Fibroblast of upper back skin (primary cell): ENCODE measurements around the gene HDAC9.
"Not testable (repeated sequence)": the region's sequence is repeated elsewhere in the genome, so short reads cannot be mapped to it uniquely, and the experiment has no call there.

Experiments
- DNase-seq: peaks from one replicate; pipeline ENCODE4 v3.0.0-alpha.2; 2013

The HDAC9 gene

GRCh38 chr7:18993933-18994668 is 498.6 kb downstream of the HDAC9 start:
- peak; percentile 82 for DNase-seq

DNA sequence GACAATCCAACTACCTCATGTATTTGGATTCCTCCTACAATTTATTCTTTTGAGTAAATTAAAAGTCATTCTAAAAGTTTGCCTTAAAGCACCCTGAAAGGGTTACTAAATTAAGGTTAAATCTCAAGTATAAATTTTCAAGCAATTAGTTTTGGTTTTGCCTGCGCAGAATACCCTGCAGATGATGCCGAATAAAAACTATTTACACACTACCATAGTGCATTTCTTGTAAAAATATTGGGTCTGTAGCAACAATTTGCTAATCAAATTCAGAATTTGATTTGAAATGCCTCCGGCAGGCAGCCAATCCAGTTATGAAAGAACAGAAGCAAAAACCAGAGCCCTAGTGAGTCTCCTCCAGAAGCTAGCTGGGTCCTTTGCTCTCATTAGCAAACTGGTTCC is 499.7 kb downstream of the HDAC9 start:
- DNase-seq: no peak

GRCh38 chr7:18995811-18996426 is 500.4 kb downstream of the HDAC9 start:
- no peak for DNase-seq

GRCh38 chr7:18996583-18996982 is 501.0 kb downstream of the HDAC9 start:
- DNase-seq: no peak

- peak; percentile 34 for DNase-seq
Measured at GRCh38 chr7:18997477-18998150, 502.1 kb downstream of the HDAC9 start.

DNA sequence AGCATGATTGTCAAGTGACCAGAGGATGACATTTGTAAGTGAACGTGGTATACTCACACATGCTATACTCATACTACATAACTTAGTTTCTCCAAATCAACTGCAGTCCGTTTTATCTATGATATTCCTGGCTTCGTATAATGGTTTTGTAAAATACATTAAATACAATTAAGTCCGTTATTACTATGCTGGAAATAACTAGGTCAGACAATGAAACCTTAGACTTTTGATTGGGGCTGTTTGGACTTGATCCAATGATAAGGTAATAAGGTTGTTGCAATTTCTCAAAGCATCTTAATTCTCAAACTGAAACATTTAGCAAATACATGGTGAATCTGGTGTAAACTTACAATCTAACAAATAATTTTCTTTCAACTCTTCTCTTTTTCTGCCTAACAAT is 504.9 kb downstream of the HDAC9 start:
- DNase-seq: no peak

- peak; percentile 27 for DNase-seq
Measured at GRCh38 chr7:19001854-19002253, 506.3 kb downstream of the HDAC9 start.

GRCh38 chr7:19009241-19009935 is 513.8 kb downstream of the HDAC9 start:
- DNase-seq: peak; percentile 78

GRCh38 chr7:19009936-19010280 is 514.4 kb downstream of the HDAC9 start:
- no peak for DNase-seq

- peak; percentile 23 for DNase-seq
Measured at GRCh38 chr7:19011212-19011611, 515.7 kb downstream of the HDAC9 start.

GRCh38 chr7:19015098-19015497 is 519.5 kb downstream of the HDAC9 start:
- peak; percentile 24 for DNase-seq

DNA sequence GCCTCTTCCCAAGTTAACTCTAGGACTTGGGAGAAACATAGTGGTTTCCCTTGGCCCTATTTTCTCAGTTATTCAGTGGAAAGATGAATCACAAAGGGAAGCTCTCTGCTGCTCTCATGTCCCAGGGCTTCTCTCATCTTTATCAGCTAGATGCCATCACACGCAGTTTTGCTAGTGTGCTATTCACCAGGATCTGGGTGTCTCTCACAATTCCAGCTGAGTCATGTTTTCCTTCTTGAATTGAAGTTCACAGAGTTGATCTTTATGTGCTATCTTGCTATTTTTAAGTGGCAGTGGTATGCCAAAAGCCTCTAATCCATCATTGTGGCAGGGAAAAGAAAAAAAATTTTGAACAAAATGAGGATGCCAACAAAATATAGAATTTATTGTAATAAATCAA is 520.6 kb downstream of the HDAC9 start:
- DNase-seq: peak; percentile 65

GRCh38 chr7:19017374-19017773 is 521.8 kb downstream of the HDAC9 start:
- no peak for DNase-seq

- peak; percentile 66 for DNase-seq
Measured at GRCh38 chr7:19020062-19020461, 524.5 kb downstream of the HDAC9 start.

GRCh38 chr7:19020711-19021110 is 525.2 kb downstream of the HDAC9 start:
- DNase-seq: peak; percentile 86

- DNase-seq: no peak
Measured at GRCh38 chr7:19023477-19023876, 527.9 kb downstream of the HDAC9 start.

- DNase-seq: peak; percentile 90
Measured at GRCh38 chr7:19024261-19024660, 528.7 kb downstream of the HDAC9 start.

DNA sequence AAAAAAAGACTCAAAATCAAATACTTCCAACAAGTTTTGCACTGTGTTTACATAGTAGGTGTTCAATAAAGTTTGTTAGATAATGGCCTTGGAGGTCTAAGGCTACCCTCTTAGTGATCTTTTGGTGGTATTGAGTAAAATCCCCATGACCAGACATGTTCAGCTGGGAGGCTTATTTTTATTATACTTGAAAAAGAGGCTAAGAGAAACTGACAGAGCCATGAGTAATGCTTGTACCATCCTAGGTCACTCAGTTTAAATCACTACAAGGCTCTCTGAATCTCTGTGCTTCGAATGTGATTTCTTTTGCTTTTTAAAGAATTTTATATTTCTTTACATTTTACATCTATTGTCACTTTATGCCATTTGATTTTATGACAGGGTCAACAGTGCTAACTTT is 531.3 kb downstream of the HDAC9 start:
- DNase-seq: peak; percentile 32

GRCh38 chr7:19030281-19030680 is 534.7 kb downstream of the HDAC9 start:
- DNase-seq: peak; percentile 68

DNA sequence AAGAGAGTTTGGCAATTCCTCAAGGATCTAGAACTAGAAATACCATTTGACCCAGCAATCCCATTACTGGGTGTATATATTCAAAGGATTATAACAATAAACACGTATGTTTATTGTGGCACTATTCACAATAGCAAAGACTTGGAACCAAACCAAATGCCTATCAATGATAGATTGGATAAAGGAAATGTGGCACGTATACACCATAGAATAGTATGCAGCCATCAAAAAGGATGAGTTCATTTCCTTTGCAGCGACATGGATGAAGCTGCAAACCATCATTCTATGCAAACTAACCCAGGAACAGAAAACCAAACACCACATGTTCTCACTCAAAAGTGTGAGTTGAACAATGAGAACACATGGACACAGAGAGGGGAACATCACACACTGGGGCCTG is 537.4 kb downstream of the HDAC9 start:
- not testable (repeated sequence) for DNase-seq

DNA sequence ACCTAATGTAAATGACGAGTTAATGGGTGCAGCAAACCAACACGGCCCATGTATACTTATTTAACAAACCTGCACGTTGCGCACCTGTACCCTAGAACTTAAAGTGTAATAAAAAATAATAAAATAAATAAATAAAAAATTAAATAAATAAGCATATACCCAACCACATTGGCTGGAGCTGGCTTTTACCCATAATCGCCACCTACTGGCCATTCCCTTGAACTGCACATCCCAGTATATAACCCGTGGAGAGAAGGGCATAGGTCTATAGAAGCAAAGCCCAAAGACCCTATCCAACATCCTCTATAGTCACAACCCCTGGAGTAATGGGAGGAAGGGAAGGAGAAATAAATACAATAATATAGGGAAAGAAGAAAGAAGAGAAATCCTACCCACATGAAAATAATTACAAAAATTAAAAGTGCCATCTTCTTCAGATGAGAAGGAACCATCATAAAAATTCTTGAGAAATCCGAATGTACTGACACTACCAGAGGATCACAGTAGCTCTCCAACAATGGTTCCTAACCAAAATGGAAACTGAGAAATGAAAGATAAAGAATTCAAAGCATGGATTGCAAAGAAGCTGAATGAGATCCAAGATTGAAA is 556.3 kb downstream of the HDAC9 start:
- peak; percentile 10 for DNase-seq
